NK-92 (cell line): Measurements from ENCODE around the gene CD79A.

Source experiments
- DNase-seq: peaks from one replicate; lab custom pipeline; 2025; ENCODE audit not compliant: unreplicated experiment; lab: John Stamatoyannopoulos, UW

Gene CD79A

DNA sequence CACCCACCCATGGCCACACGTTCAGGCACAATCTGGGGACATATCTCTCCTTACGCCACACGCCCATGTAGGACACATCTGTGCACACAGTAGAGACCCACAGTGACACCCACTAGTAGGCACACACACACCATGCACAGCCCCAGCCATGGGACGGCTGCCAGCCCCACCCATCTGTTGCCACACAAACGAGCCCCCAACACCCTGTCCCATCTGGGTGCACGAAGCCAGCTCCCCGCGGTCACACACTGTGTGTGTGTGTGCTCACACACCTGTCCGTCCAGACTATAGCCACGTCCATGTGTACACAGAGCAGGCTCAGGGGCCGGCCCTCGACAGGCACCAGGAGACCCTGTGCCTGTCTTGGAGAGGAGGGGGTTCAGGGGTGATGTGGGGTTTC lies 40.6 kb downstream of the CD79A start:
- DNase-seq: no peak

DNA sequence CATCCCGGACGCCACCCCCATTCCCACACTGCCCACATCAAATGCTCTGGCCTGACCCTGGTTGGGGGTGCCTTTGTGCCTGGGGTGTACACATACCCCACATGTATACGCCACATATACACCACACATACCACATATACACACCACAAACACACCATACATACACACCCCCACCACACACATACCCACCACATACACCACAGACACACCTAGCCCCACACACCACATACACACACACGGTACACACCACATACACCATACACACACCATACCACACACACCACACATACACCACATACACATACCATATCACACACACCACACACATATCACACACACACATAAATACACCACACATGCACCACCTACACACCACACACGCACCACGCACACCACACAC lies 41.0 kb downstream of the CD79A start:
- DNase-seq: no peak

DNA sequence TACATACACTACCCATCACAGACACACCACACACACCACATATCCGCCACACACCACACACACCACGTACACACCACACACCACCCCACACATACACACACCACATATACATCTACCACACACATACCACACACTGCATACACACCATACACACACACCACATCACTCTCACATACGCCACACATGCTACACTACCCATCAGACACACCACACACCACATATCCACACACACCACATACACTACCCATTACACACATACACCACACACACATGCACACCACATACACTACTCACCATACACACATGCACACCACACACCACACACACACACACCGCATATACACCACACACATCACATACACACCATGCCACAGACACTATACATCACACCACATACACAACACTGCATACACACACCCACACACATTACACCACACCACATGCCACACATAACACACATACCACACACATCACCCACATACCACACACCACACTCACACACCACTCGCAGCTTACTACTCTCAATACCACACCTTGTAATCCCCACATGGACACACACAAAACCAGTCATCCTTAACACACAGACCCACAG lies 41.7 kb downstream of the CD79A start:
- DNase-seq: no peak

DNA sequence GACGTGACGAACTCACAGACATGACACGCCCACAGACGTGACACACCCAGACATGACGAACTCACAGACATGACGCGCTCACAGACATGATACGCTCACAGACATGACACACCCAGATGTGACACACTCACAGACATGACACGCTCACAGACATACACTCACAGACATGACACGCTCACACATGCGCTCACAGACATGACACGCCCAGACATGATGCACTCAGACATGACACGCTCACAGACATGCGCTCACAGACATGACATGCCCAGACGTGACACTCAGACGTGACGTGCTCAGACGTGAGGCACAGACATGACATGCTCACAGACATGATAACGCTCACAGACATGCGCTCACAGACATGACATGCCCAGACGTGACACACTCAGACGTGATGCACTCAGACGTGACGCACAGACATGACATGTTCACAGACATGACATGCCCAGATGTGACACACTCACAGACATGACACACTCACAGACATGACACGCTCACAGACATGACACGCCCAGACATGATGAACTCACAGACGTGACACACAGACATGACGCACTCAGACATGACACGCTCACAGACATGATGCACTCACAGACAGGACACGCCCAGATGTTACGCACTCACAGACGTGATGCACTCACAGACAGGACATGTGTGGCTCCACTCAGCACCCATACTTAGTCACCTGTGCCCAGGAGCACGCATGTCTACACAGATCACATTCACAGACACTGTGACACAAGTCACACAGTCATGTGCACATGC lies 43.1 kb downstream of the CD79A start:
- no peak for DNase-seq

DNA sequence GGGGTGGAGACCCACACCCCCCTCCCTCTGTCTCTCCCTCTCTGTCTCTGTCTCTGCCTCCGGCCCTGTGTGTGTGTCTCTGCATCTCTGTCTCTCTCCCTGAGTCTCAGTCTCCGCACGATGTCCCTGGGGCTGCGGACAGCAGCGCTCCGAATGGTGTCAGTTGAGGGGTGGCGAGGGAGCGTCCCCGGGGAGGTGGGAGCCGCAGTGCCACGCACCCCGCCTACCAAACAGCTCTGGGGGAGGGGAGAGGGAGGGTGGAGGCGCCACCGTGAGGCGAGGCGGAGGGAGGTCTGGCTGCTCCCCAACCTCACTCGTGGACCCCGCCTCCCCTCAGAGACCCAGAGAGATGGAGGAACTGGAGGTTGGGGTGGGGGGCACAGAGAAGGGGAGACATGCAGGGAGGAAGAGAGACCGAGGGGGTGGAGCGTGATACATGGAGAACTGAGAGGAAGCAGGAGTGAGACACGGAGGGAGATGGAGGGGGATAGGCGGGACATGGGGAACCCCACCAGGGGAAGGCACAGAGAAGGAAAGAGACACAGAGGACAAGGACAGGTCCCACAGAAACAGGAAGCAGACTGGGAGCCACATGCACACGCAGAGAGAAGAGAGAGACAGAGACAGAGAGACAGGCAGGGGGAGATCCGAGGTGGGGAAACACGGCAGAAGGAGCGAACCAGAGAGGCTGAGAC lies 44.0 kb downstream of the CD79A start:
- no peak for DNase-seq

DNA sequence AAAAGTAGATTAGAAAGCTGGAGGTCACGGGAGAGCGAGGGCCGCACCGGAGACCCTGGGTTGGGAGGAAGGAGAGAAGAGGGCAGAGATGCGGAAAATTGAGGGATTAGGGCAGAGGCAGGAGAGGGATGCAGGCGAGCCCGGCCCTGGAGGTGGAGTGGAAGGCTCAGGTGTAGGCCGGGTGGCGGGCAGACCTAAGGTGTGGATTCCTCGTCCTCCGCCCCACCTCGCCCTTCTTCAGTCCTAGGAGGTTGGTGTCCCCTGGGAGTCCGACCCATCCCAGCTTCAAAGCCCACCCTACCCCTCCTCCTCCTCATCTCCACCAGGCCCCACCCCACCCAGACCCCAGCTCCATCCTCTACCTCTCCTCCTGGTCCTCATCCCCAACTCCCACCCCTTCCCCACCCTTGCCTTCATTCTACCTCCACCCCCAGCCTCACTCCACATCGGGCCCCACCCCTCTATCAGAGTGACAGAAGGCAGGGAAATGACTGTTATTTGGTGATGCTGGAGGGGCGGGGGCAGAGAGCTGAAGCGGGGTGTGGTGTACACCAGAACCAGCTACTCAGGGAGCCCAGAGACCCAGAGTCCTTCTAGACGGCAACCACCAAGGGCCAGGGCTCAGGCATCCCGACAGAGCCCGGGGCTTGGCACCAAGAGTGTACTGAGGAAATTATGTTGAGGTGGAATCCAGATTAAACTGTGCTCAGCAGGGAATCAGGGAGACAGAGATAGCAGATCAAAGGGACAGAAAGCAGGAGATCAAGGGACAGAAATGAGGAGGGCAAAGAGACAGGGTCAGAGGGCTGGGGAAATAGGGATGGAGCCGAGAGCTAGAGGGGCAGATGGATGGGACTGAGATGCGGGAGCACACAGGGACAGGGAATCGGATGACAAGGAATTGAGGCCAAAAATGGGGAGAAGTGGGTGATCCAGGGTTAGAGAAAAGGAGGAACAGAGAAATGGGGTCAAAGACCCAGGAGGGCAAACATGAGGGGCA lies 44.8 kb downstream of the CD79A start:
- no peak for DNase-seq

DNA sequence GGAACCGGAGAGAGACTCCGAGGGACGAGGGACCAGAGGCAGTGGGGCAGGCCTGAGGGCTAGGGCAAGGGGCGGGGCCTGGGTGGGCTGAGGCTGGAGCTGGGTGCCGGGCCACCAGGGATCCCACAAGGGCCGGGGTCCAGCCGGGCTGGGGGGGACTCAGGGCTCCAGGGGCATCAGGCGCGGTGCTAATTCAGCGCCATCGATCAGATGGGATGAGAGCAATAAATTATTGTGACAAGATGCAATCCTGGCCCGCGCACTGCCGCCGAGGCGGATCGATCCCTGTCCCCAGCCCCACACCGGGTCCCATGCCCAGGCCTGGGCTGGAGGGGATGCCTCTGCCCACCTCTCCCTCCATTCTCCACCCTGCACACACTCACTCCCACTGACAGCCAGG lies 45.5 kb downstream of the CD79A start:
- no peak for DNase-seq

DNA sequence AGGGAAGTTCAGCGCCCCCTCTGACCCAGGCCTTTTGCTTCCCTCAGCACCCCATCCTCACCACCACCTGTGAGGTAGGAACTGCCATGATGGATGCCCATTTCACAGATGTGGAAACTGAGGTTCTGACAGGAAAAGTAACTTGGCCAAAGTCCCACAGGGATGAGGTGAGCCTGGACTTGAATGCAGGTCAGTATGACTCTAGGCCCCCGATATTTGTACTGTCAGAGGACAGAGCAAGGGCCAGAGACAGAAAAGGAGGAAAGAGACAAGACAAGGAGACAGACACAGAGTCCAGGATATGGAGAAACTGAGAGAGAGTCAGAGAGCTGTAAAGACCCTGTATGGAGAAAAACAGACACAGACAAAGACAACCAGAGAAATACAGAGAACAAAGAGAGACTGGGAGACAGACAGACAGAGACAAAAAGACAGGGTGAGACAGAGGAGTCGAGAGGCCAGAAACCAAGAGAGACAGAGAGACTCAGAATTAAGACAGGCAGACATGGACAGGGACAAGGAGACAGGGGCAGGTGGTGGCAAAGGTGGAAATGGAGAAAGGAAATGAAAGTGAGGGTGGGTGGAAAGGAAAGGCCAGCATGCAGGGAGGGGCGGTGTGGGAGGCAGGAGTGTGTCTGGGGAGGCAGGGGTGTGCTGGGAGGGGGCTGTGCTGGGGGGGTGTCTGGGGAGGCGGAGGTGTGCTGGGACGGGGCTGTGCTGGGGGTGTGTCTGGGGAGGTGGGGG lies 46.1 kb downstream of the CD79A start:
- no peak for DNase-seq

DNA sequence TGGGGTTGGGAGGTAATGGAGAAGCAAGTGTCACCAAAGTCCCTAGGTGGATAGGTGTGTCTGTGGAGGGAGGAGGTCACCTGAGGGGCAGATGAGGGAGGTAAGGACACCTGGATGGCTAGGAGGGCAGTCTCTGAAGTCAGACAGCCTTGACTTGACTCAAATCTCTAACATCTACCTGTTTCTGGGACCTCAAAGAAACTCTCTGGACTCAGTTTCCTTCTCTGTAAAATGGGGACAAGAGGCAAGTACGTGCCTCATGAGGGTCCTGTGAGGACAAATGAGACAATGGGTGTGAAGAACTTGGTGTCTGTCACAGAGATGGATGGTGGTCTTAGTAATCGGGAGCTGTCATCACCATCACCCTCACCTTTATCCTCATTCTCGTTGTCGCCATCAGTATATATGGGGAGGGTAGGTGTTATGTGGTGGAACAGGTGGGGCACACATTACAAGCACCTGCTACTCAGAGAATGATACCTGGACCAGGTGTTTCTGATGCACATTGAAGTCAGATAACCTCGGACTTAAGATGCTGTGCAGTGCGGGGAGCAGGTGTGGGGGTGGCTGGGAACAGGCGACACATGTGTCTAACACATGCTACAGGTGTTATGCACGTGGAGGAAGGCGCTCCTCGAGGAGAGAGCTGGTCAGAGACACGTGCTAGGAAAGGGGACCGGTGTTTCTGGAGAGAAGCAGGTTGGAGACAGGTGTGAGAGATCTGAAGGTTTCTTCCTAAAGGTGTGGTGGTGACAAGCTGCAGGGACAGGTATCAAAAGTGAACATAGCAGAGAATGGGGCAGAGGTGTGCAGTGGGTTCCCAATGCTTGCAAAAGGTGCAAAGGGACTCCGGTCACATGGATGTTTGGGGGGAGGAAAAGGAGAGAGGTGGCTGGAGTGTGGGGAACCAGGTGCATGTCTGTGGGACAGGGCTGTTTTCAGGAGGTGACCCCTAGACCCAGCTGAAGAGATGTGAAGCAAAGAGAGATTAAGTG lies 47.4 kb downstream of the CD79A start:
- no peak for DNase-seq

DNA sequence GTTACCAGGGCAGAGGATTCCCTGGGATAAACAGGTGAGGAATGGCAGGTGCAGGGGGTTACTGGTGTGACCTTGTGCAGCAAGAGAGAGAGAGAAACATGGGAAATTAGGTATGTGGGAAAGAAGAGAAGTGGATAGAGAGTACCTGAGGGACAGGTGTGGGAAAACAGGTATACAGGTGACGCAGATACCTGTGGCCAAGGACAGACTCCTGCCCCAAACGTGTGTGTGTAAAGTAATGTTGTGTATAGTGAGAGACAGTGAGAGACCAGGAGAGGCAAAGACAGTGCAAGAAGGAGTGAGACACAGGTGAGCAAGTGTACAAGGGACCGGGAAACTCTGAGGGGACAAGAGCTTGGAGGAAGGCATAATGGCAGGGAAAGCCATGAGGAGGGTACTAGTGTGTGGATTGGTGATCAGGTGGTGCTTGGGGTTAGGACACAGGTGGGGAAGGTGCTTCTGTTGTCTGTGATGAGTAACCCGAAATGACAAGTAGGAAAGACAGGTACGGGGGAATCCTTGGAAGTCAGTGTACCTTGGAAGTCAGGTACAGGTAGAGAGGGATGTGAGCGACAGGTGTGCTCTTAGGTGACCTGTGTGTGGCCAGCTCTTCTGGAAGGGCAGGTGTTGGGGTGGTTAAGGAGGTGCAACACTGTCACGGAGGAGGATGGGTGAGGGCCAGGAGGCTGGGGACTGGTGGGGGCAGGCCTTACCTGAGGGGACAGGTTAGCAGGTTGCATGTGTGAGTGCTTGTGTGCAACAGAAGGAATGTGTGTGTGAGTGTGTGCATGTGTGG lies 48.3 kb downstream of the CD79A start:
- DNase-seq: no peak

DNA sequence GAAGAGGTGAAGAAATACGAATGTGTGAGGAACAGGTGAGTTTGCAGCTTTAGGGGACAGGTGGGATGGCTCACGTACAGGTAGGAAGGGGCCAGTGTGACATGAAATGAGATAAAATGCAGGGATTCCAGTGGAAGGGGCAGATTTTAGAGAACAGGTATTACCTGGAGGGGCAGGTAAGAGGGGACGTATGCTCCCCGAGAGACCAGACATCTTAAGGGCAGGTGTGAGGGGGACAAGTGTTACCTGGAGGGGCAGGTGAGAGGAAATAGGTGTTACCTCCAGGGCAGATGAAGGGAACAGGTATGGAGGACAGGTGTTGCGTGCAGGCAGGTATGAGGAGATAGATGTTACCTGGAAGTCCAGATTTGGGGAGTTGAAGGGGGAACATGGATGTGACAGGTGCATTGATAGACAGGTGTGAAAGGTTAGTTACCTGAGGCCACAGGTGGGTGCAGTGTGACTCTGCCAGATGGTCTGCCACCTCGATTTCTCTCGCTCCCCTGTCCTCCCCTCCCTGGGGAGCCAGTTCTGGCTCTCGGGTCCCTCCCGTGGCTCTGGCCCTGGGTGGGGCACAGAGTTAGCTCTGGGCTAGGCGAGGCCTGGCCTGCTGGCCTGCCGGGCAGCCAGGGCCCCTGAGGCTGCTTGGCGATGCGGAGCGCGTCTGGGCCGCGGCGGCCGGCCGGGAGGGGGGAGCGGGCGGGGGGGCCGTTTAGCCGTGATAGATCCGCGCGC lies 49.1 kb downstream of the CD79A start:
- DNase-seq: no peak

DNA sequence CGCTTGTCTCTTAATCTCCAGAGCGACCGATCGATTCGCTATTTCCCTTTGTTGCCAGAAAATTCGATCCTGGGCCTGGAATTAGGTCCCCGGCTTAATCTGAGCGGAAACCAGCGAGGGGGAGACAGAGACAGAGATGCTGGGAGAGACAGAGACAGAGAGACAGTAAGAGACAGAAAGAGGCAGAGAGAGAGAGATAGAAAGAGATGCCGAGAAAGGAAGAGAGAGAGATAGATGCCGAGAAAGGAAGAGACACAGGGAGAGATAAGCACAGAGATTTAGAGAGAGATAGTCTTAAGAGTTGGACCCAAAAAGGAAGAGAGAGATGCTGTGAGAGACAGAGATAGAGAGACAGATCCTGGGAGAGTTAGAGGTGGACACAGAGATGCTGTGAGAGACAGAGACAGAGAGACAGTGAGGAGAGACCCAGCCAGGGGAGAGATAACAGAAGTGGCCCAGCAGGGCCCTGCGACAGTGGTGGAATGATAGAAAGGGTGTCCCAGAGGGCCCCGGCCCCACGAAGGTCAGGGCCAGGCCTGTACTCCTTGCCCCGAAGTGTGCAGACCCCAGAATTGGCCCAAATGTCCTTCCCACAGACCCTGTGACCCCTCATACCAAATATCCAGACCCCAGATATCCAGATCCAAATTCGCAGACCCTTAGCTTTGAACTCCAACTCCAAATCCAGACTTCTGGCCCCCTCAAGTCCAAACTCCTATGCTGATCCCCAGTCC lies 49.9 kb downstream of the CD79A start:
- DNase-seq: no peak

DNA sequence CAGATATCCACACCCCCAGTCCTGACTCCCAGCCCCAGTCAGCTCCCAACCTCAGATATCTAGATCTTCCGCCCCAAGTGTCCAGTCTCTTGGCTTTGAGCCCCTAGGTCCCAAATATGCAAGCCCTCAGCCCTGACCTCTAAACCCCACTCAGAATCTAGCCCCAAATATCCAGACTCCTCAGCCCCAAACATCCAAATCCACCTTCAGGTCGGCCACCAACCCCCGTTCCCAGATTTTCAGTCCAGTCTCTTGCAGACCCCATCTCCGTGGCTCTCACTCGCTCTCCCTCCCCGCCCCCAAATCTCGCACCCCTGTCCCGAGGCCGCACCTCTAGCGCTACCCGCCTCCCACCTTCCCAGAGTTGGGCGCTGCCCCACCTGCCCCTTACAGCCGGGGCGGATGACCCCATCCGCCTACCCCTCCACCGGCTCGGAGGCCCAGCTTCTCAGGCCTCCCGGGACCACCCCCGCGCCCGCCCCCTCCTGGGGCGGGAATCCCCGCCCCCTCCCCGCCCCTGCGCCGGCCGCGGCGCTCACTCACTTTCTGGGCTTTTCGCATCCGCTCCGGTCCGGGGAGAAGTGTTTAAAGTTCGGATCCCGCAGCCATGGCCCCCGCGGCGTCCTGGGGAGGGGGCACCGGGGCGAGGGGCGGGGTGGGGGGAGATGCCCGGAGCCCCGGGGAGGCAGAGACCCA lies 50.6 kb downstream of the CD79A start:
- no peak for DNase-seq

DNA sequence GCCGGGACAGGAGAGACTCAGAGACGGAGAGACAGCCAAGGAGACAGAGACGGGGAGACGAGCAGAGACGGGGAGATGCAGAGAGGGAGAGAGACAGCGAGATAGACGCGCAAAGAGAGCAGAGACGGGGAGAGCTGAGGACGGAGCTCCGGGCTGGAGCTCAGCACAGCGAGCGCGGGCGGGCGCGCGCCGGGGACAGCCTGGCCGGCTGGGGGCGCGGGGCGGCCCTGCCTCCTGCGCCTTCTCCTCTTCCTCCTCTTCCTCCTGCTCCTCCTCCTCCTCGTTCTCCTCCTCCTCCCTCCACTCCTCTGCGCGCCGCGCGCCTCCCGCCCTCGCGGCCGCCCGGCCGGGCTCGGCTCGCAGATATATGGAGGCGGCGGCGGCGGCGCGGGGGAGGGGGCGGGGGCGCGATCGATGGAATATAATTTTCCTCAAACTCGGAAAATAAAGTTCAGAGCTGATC lies 51.2 kb downstream of the CD79A start, which contains the start of gene ERFL:
ERFL (minus strand) TSS at position 229 of the 463 bp plus-strand sequence. CDS start 15,530 bp downstream, outside the sequence.
- DNase-seq: no peak

DNA sequence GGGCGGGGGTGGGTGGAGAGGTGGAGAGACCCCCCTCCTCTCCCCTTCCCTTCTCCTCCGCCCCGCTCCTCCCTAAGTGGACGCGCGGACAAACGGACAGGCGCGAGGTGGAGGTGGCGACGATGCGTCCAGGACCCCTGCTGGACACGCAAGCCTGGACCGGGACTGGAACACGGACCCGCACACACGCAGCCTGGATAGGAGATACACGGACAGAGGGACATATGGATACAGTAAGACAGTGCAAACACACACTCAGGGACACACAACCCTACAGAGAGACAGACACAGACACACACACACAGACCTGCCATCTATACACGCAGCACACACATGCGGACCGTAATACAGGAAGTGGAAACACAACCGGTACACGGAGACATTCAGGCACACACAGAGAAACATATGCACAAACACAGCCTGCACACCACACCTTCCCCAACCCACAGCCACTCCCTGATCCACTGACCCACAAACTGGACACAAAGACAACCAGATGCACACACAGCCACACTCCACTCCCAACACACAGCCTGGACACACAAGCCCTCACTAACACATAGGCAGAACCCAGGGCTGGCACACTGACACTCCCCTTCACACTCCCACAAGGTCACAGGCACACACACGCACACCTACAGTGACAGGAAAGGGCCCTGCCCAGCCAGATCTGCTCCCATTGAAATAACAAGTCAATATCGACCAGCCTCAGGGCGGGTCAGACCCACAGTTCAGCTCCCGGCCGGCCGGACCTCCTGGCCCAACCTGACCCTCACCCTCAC lies 51.9 kb downstream of the CD79A start:
- DNase-seq: no peak
